Cardiac muscle cell (in vitro differentiated cells and primary cell): ENCODE measurements around the gene ITGBL1. TPM values are rescaled to one million over a fixed set of nuclear protein-coding genes. Genes with fewer than 3 reads are reported as not detected.

Source experiments
- DNase-seq, 2 donors: peaks; one replicate each; pipeline versions ENCODE4 v3.0.0 to v3.0.0-alpha.2; 2010 to 2017; ENCODE audit warnings: low read depth in 1 of 2, low spot score in 1 of 2
- H3K27ac ChIP-seq: fragments of 200-600 bp; sonication (generic); 2 replicates; pipeline ENCODE4 v1.5.1; 2016
- H3K27me3 ChIP-seq: fragments of 200-600 bp; sonication (generic); 2 replicates; pipeline ENCODE4 v1.6.0; 2016; ENCODE audit warnings: control low read depth
- H3K36me3 ChIP-seq: fragments of 200-600 bp; sonication (generic); 2 replicates; pipeline ENCODE4 v1.5.1; 2016; ENCODE audit warnings: control low read depth
- H3K4me1 ChIP-seq: fragments of 200-600 bp; sonication (generic); 2 replicates; pipeline ENCODE4 v1.8.1; 2017; ENCODE audit warnings: low read depth, mild to moderate bottlenecking, mixed run types
- H3K4me3 ChIP-seq: fragments of 200-600 bp; sonication (generic); 2 replicates; pipeline ENCODE4 v1.5.1; 2016; ENCODE audit warnings: mild to moderate bottlenecking
- H3K9me3 ChIP-seq: fragments of 200-600 bp; sonication (generic); 2 replicates; pipeline ENCODE4 v1.5.1; 2017; ENCODE audit warnings: low read depth, mild to moderate bottlenecking, control low read depth
- CTCF ChIP-seq: IDR thresholded peaks from 2 replicates; pipeline ENCODE4 v1.5.1; 2012; ENCODE audit warnings: low read depth, mild to moderate bottlenecking, low read length
- polyA plus RNA-seq: library from polyadenylated mRNA; unstranded; fragments of >200 nt; fragmentation: Nextera tagmentation; extraction: Ambion mirVana; gene quantifications from 2 replicates; pipeline ENCODE4 v1.2.1, GENCODE V29; 2016
- total RNA-seq: library from RNA; depleted of rRNA; stranded (reverse); fragments of >200 nt; gene quantifications from 2 replicates; pipeline ENCODE4 v1.2.3, GENCODE V29; 2016

ITGBL1 gene
- total and polyA plus RNA-seq, 2 experiments from 2014 or later: not detected

- no peak overlapping the region for H3K4me3 ChIP-seq
- H3K27me3 ChIP-seq: no peaks in the 10 kb centered on the region
- H3K9me3 ChIP-seq: no peaks in the 10 kb centered on the region
- no peaks in the 10 kb centered on the region for H3K4me1 ChIP-seq
- no peak for DNase-seq
- no peak overlapping the region for H3K27ac ChIP-seq
- no peak for TF ChIP-seq CTCF
- H3K36me3 ChIP-seq: no peaks in the 10 kb centered on the region
These were observed 208.2 kb downstream of the ITGBL1 start for GRCh38 chr13:101660711-101661110.

- no peak for TF ChIP-seq CTCF
- DNase-seq: no peak
These were observed 209.4 kb downstream of the ITGBL1 start for GRCh38 chr13:101661839-101662238.

GRCh38 chr13:101673360-101674105 lies 221.1 kb downstream of the ITGBL1 start:
- no peak for DNase-seq
- Histone ChIP-seq H3K4me1 (no peaks in the 10 kb centered on the region), H3K4me3 (no peak overlapping the region), H3K9me3 (no peaks in the 10 kb centered on the region), H3K27me3 (no peaks in the 10 kb centered on the region), H3K36me3 (no peaks in the 10 kb centered on the region), H3K27ac (no peak overlapping the region)
- TF ChIP-seq CTCF: no peak

More at GRCh38 chr13:101661839-101662238, 209.4 kb downstream of the ITGBL1 start:
- H3K36me3 ChIP-seq: no peaks in the 10 kb centered on the region
- no peaks in the 10 kb centered on the region for H3K9me3 ChIP-seq
- H3K27me3 ChIP-seq: no peaks in the 10 kb centered on the region
- H3K4me1 ChIP-seq: no peaks in the 10 kb centered on the region
- H3K4me3 ChIP-seq: no peak overlapping the region
- no peak overlapping the region for H3K27ac ChIP-seq

GRCh38 chr13:101681834-101682233 lies 229.4 kb downstream of the ITGBL1 start:
- DNase-seq: no peak
- Histone ChIP-seq H3K9me3 (no peaks in the 10 kb centered on the region), H3K4me1 (no peaks in the 10 kb centered on the region), H3K36me3 (no peaks in the 10 kb centered on the region), H3K27ac (no peak overlapping the region), H3K4me3 (no peak overlapping the region), H3K27me3 (peaks cover 5% of the 10 kb centered on the region)
- no peak for TF ChIP-seq CTCF

- H3K27me3 ChIP-seq: peaks cover 5% of the 10 kb centered on the region
- H3K36me3 ChIP-seq: no peaks in the 10 kb centered on the region
- H3K27ac ChIP-seq: no peak overlapping the region
- no peaks in the 10 kb centered on the region for H3K4me1 ChIP-seq
- H3K4me3 ChIP-seq: no peak overlapping the region
- no peak for DNase-seq
- TF ChIP-seq CTCF: no peak
- no peaks in the 10 kb centered on the region for H3K9me3 ChIP-seq
These were observed 233.5 kb downstream of the ITGBL1 start for GRCh38 chr13:101686003-101686402.
